Sigmoid colon (tissue), 7 donors: ENCODE measurements around the gene FAM76A. TPM values are rescaled to one million over a fixed set of nuclear protein-coding genes. Genes with fewer than 3 reads are reported as not detected.
A peak's percentile ranks its signal among the peaks of the same experiment; 100 is the strongest.

ENCODE experiments used
- DNase-seq: peaks from one replicate; pipeline ENCODE4 v3.0.0-alpha.2; 2019
- H3K27ac ChIP-seq, 4 donors: fragments of 200-600 bp; sonication (generic); one replicate each; pipeline ENCODE4 v1.5.1; 2016 to 2019; ENCODE audit warnings: mild to moderate bottlenecking in 1 of 4
- H3K27me3 ChIP-seq, 3 donors: fragments of 200-600 bp; sonication (generic); one replicate each; pipeline ENCODE4 v1.5.1; 2019; ENCODE audit warnings: mild to moderate bottlenecking in 1 of 3
- H3K36me3 ChIP-seq, 4 donors: fragments of 200-600 bp; sonication (generic); one replicate each; pipeline ENCODE4 v1.5.1; 2016 to 2019
- H3K4me1 ChIP-seq, 4 donors: fragments of 200-600 bp; sonication (generic); one replicate each; pipeline ENCODE4 v1.5.1; 2017 to 2019
- H3K4me3 ChIP-seq, 4 donors: fragments of 200-600 bp; sonication (generic); one replicate each; pipeline ENCODE4 v1.5.1; 2017 to 2019; ENCODE audit warnings: mild to moderate bottlenecking in 2 of 4, moderate library complexity in 1 of 4
- H3K9me3 ChIP-seq, 4 donors: fragments of 200-600 bp in 3 of 4; sonication (generic) in 3 of 4; one replicate each; pipeline versions ENCODE4 v1.5.1 to v1.6.1; 2013 to 2019
- EP300 ChIP-seq, 4 donors: sonication (generic); formaldehyde crosslinking; IDR thresholded peaks; one replicate each; pipeline ENCODE4 v1.6.1; 2017; ENCODE audit warnings: antibody characterized with exemption in 4 of 4
- POLR2A ChIP-seq, 2 donors: fragments of 450-650 bp; IDR thresholded peaks; one replicate each; pipeline ENCODE4 v1.6.1; 2016; ENCODE audit warnings: antibody characterized with exemption in 2 of 2, mild to moderate bottlenecking in 2 of 2, moderate library complexity in 2 of 2
- POLR2AphosphoS5 ChIP-seq, 4 donors: sonication (generic); formaldehyde crosslinking; IDR thresholded peaks; one replicate each; pipeline ENCODE4 v1.6.1; 2017; ENCODE audit warnings: antibody characterized with exemption in 4 of 4
- WGBS, 2 donors: extraction: QIAGEN DNeasy Blood & Tissue Kit; methylation state at CpG; one replicate each; pipeline ENCODE4 v1.1.7; 2013; 5-methylcytosine and 5-hydroxymethylcytosine counted together
- intact Hi-C: fragments of 100-400 bp; cut with DNase I; formaldehyde crosslinking; loops from one replicate; pipeline ENCODE4 v1.15.1; 2023
- polyA plus RNA-seq, 3 donors: library from polyadenylated mRNA; stranded (reverse); fragments of 200-250 nt; gene quantifications; one replicate each; pipeline ENCODE4 v1.2.3, GENCODE V29; 2013
- total RNA-seq, 4 donors: library from RNA; depleted of rRNA; stranded (reverse); fragments of >200 nt; gene quantifications; one replicate each; pipeline ENCODE4 v1.1.0, GENCODE V29; 2016
- TF ChIP-seq, protein P1 (sequence below), 4 experiments: fragments of 450-650 bp in 3 of 4; fragments of 200-600 bp in 1 of 4; IDR thresholded peaks; one replicate each; pipeline ENCODE4 v1.5.1; 2016 to 2019; ENCODE audit warnings: antibody characterized with exemption in 4 of 4, mild to moderate bottlenecking in 3 of 4, moderate library complexity in 2 of 4
- donor health status: healthy with polysubstance abuse.
- donor health status: Bipolar disorder and iron deficiency.
- donor health status: healthy.

The FAM76A gene
- total and polyA plus RNA-seq, 7 donors = 3.6 to 24.3 (median 11.9) TPM

DNA sequence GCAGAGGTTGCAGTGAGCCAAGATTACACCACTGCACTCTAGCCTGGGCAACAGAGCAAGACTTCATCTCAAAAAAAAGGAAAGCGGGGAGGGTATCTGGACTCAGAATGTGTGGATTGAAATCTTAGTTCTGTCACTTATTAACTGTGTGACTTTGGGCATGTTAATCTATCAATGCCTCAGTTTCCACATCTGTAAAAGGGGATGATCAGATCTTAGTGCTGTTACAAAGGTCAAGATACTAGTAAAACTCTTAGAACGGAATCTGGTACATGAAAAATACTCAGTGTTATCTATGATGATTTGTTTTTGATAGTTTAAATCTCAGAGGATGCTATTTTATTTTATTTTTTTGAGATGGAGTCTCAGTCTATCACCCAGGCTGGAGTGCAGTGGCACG is 10.5 kb downstream of the FAM76A start:
- no peak overlapping the region for H3K27ac ChIP-seq
- TF ChIP-seq POLR2AphosphoS5 (IDR thresholded peaks at IDR 0.05) (no peak), EP300 (IDR thresholded peaks at IDR 0.05) (no peak)
- TF ChIP-seq, protein P1, sequence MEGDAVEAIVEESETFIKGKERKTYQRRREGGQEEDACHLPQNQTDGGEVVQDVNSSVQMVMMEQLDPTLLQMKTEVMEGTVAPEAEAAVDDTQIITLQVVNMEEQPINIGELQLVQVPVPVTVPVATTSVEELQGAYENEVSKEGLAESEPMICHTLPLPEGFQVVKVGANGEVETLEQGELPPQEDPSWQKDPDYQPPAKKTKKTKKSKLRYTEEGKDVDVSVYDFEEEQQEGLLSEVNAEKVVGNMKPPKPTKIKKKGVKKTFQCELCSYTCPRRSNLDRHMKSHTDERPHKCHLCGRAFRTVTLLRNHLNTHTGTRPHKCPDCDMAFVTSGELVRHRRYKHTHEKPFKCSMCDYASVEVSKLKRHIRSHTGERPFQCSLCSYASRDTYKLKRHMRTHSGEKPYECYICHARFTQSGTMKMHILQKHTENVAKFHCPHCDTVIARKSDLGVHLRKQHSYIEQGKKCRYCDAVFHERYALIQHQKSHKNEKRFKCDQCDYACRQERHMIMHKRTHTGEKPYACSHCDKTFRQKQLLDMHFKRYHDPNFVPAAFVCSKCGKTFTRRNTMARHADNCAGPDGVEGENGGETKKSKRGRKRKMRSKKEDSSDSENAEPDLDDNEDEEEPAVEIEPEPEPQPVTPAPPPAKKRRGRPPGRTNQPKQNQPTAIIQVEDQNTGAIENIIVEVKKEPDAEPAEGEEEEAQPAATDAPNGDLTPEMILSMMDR (IDR thresholded peaks at IDR 0.05) = no peak
- no peaks in the 10 kb centered on the region for H3K9me3 ChIP-seq
- no peaks in the 10 kb centered on the region for H3K27me3 ChIP-seq
- H3K36me3 ChIP-seq = peaks cover 18 to 92% (median 40%) of the 10 kb centered on the region in 4 donors
- H3K4me3 ChIP-seq = no peak overlapping the region
- intact Hi-C loops = no loop called here
- no peak for DNase-seq
- H3K4me1 ChIP-seq = no peaks in the 10 kb centered on the region
- 84 to 97% methylated on average over 3 of the region's 3 CpGs for WGBS, 2 donors

- no peak overlapping the region for H3K4me3 ChIP-seq
- no peak for TF ChIP-seq EP300 (IDR thresholded peaks at IDR 0.05)
- TF ChIP-seq POLR2A (IDR thresholded peaks at IDR 0.05) = no peak
- TF ChIP-seq POLR2AphosphoS5 (IDR thresholded peaks at IDR 0.05) = no peak
- TF ChIP-seq, protein P1 (IDR thresholded peaks at IDR 0.05) = no peak
- H3K36me3 ChIP-seq = peaks cover 18 to 80% (median 34%) of the 10 kb centered on the region in 4 donors
- no peaks in the 10 kb centered on the region for H3K9me3 ChIP-seq
- intact Hi-C loops = no loop called here
- no peak overlapping the region for H3K27ac ChIP-seq
- H3K4me1 ChIP-seq = no peaks in the 10 kb centered on the region
- DNase-seq = no peak
- no peaks in the 10 kb centered on the region for H3K27me3 ChIP-seq
- 57 to 87% methylated on average over 6 of the region's 6 CpGs for WGBS, 2 donors
These were observed 15.4 kb downstream of the FAM76A start for GRCh38 chr1:27741121-27741520.

DNA sequence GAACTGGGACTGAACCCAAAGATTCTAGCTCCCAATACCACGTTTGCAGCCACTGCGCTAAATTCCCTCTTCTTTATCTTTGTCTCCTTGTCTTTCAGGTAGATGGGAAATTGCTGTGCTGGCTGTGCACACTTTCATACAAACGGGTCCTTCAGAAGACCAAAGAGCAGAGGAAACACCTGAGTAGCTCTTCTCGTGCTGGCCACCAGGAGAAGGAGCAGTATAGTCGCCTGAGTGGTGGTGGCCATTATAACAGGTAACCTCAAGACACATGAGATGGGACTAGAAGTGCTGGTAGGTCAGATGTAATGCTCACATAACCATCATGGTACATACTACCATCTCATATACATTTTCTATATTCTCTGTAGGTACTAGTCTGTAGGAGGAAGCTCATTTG is 18.8 kb downstream of the FAM76A start:
- H3K9me3 ChIP-seq = no peaks in the 10 kb centered on the region
- intact Hi-C loops = no loop called here
- no peak for DNase-seq
- 85 to 95% methylated on average over 5 of the region's 5 CpGs for WGBS, 2 donors
- TF ChIP-seq EP300 (IDR thresholded peaks at IDR 0.05) (no peak), POLR2A (IDR thresholded peaks at IDR 0.05) (no peak)
- peaks cover 16 to 75% (median 38%) of the 10 kb centered on the region in 4 donors for H3K36me3 ChIP-seq
- no peaks in the 10 kb centered on the region for H3K4me1 ChIP-seq
- H3K4me3 ChIP-seq = no peak overlapping the region
- no peaks in the 10 kb centered on the region for H3K27me3 ChIP-seq
- H3K27ac ChIP-seq = no peak overlapping the region

DNA sequence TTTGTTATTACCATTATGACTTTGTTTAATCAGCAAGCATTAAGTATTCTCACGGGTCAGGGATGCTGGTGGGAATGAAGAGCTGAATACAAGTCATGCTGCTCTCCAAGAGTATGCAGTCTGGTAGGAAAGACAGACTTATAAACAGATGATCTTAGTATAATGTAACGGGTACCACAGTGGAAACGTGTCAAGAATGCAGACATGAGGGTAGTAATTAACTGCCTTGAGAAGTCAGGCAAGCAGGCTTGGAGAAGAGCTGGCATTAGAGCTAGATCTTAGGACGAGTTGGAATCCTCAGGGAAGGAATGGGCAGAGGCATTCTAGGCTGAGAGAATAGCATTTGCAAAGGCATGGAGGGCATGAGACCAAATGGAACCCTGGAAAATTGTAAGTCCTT is 19.7 kb downstream of the FAM76A start:
- 92 to 93% methylated on average over 4 of the region's 4 CpGs for WGBS, 2 donors
- no peak overlapping the region for H3K27ac ChIP-seq
- H3K27me3 ChIP-seq = no peaks in the 10 kb centered on the region
- H3K4me3 ChIP-seq = no peak overlapping the region
- H3K9me3 ChIP-seq = no peaks in the 10 kb centered on the region
- peaks cover 18 to 75% (median 41%) of the 10 kb centered on the region in 4 donors for H3K36me3 ChIP-seq
- H3K4me1 ChIP-seq = no peaks in the 10 kb centered on the region
- DNase-seq = no peak
- TF ChIP-seq POLR2AphosphoS5 (IDR thresholded peaks at IDR 0.05) = no peak
- no peak for TF ChIP-seq EP300 (IDR thresholded peaks at IDR 0.05)
- TF ChIP-seq POLR2A (IDR thresholded peaks at IDR 0.05) = no peak
- TF ChIP-seq, protein P1 (IDR thresholded peaks at IDR 0.05) = no peak
- intact Hi-C loops = no loop called here

GRCh38 chr1:27752360-27752759 is 26.6 kb downstream of the FAM76A start:
- intact Hi-C loops = no loop called here
- H3K27ac ChIP-seq = peak overlapping the region in 1 of 4 donors; percentile 27

More at GRCh38 chr1:27752360-27752759, 26.6 kb downstream of the FAM76A start:
- Histone ChIP-seq H3K27me3 (no peaks in the 10 kb centered on the region), H3K4me1 (peaks cover 0 to 6% (median 0%) of the 10 kb centered on the region in 4 donors), H3K9me3 (no peaks in the 10 kb centered on the region), H3K36me3 (peaks cover 10 to 89% (median 44%) of the 10 kb centered on the region in 4 donors), H3K4me3 (no peak overlapping the region)
- TF ChIP-seq, protein P1 (IDR thresholded peaks at IDR 0.05) = no peak
- TF ChIP-seq POLR2A (IDR thresholded peaks at IDR 0.05) (no peak), POLR2AphosphoS5 (IDR thresholded peaks at IDR 0.05) (no peak), EP300 (IDR thresholded peaks at IDR 0.05) (no peak)
- WGBS, 2 donors = 73 to 83% methylated on average over 3 of the region's 3 CpGs
- DNase-seq = no peak
